GM18502 (cell line): ENCODE data around the gene ZBTB7C.

Source experiments
- ATAC-seq: cut with Tn5 transposase; IDR thresholded peaks from one replicate; pipeline ENCODE4 v1.9.1; 2021; ENCODE audit warnings: mild to moderate bottlenecking; ENCODE audit not compliant: unreplicated experiment, poor library complexity

ZBTB7C gene

GRCh38 chr18:48022021-48022420, 387.2 kb downstream of the ZBTB7C start:
- no peak for ATAC-seq

GRCh38 chr18:48021273-48021914, 387.8 kb downstream of the ZBTB7C start:
- no peak for ATAC-seq

- ATAC-seq = no peak
Observed at GRCh38 chr18:48020337-48021250, 388.6 kb downstream of the ZBTB7C start.

GRCh38 chr18:48019557-48020325, 389.4 kb downstream of the ZBTB7C start:
- ATAC-seq = no peak

DNA sequence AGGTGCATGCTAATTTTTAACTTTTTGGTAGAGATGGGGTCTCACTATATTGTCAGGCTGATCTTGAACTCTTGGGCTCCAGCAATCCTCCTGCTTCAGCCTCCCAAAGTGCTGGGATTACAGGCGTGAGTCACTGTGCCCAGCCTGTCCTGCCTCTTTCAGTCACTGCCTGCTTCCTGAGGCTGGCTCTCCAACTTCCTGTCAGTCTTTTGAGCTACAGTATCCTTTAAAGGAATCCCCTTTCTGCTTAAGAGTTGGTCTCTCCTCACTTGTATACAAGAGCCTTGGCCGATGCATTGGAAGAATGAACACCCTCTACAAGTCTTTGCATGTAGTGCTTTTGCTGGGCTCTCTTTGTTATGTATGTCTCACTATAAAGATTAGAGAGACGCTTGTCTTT, 390.3 kb downstream of the ZBTB7C start:
- no peak for ATAC-seq

- ATAC-seq = no peak
Observed at GRCh38 chr18:48017635-48018034, 391.5 kb downstream of the ZBTB7C start.

DNA sequence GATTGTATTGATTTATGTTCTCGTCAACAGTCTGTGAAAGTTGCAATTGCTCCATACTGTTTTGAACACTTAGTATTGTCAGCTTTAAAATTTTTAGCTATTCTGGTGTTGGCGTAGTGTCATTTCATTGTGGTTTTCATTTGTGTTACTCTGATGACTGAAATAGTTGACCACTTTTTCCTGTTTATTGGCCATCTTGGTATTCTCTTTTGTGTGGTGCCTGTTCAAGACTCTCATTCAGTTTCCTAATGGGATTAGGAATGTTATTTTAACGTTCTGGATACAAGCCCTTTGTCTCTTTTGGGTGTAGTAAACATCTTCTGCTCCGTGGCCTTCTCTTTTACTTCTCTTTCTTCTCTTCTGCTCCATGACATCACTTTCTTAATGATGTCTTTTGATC, 396.0 kb downstream of the ZBTB7C start:
- ATAC-seq = no peak

- no peak for ATAC-seq
Observed at GRCh38 chr18:48011926-48012465, 397.2 kb downstream of the ZBTB7C start.

- ATAC-seq = no peak
Observed at GRCh38 chr18:48010264-48010663, 398.9 kb downstream of the ZBTB7C start.

GRCh38 chr18:48009116-48009745, 400.0 kb downstream of the ZBTB7C start:
- ATAC-seq = no peak

- peak; percentile 68 for ATAC-seq
Observed at GRCh38 chr18:48007955-48008701, 401.1 kb downstream of the ZBTB7C start.

DNA sequence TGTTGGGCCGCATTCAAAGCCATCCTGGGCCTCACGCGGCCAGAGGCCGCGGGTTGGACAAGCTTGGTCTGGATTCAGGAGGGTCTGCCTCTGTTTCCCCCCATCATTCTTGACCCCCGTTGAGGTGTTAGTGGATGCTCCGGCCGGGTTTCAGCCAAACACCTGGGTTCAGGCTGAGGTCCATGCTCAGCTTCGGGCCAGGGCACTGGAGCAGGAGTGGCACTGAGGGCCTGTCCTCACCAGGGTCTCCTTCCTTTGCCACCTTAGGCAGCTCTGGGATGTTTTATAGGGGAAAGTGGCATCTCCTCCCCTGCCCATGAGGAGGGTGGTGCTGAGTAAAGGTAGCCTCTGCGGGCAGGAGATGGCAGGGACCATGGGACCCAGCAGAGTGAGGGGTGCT, 401.8 kb downstream of the ZBTB7C start:
- ATAC-seq = no peak

- ATAC-seq = no peak
Observed at GRCh38 chr18:48006415-48007175, 402.6 kb downstream of the ZBTB7C start.

DNA sequence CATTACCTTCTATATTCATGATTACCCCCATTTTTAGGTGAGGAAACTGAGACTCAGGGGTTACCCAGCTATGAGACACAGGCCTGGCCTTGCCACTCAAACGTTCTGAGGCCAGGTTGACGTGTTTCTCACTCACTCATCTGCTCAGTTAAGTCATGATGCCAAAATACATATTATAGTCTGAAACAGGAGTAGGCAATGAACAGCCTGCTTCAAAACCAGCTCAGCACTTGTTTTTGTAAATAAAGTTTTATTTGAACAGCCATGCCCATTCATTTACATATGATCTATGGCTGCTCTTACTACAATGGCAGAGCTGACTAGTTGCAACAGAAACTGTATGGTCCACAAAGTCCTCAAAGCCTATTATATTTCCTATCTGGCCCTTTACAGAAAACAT, 404.6 kb downstream of the ZBTB7C start:
- ATAC-seq = no peak

- ATAC-seq = no peak
Observed at GRCh38 chr18:48003426-48004349, 405.5 kb downstream of the ZBTB7C start.

DNA sequence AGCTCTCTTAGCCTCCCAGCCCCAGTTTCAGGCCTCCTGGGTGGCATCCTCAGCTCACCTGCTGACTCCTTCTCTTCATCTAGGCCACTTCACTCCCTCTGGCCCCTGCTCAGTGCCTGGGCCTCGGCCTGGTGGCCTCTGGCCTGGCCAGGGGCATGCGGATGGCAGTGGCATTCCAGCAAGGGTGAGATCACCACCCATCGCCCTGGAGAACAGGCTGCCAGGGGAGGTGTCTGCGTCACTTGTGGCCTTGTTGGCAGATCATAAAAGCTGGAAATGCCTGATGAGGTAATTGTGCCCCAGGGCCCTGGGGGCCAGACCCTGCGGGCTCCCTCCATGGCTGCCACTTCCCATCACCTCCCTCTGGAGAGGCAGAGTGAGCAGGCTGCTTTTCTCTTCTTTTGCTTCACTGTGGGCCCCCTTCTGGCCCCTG, 406.2 kb downstream of the ZBTB7C start:
- ATAC-seq = no peak

- ATAC-seq = no peak
Observed at GRCh38 chr18:48000701-48001100, 408.5 kb downstream of the ZBTB7C start.

- no peak for ATAC-seq
Observed at GRCh38 chr18:47999801-48000248, 409.4 kb downstream of the ZBTB7C start.
